Muscle of back (tissue), 11 donors: ENCODE data around the gene ATG16L1. TPM values are rescaled to one million over a fixed set of nuclear protein-coding genes. Genes with fewer than 3 reads are reported as not detected.

ENCODE experiments used
- DNase-seq, 3 donors: peaks; one replicate each; pipeline versions ENCODE4 v3.0.0 to v3.0.0-alpha.2; 2013
- polyA plus RNA-seq, 10 donors: library from polyadenylated mRNA; unstranded; fragments of 120-200 nt; gene quantifications; one replicate each; pipeline ENCODE4 v1.2.1, GENCODE V29; 2013; ENCODE audit not compliant: insufficient read length in 10 of 10

The ATG16L1 gene
- polyA plus RNA-seq, 10 donors = 13.8 to 19.5 (median 16.5) TPM

GRCh38 chr2:233256048-233256447 lies 4.6 kb downstream of the ATG16L1 start:
- DNase-seq = no peak

- DNase-seq = no peak
Measured at GRCh38 chr2:233258211-233258610, 6.7 kb downstream of the ATG16L1 start.

- DNase-seq = no peak
Measured at GRCh38 chr2:233259730-233260129, 8.3 kb downstream of the ATG16L1 start.

DNA sequence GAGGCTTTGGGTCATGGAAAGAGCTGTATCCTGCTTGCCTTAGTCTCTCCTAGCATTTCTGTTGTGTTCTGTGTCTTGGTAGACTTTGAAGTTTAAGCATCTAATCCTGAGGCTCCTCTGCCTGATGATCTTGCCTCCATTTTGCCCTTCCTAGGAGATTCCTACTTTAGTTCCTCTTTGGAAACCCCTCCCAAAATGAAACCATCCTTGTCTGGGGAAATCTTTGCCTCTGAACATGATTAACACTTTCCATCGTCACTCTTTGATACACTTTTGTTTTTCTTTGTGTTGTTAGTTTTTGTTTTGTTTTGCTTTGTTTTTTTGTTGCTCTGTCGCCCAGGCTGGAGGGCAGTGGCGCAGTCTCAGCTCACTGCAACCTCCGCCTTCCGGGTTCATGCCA lies 9.2 kb downstream of the ATG16L1 start:
- no peak for DNase-seq

- DNase-seq = no peak
Measured at GRCh38 chr2:233261819-233262555, 10.5 kb downstream of the ATG16L1 start.

GRCh38 chr2:233262562-233262961 lies 11.1 kb downstream of the ATG16L1 start:
- no peak for DNase-seq

GRCh38 chr2:233263045-233263570 lies 11.6 kb downstream of the ATG16L1 start:
- DNase-seq = no peak

DNA sequence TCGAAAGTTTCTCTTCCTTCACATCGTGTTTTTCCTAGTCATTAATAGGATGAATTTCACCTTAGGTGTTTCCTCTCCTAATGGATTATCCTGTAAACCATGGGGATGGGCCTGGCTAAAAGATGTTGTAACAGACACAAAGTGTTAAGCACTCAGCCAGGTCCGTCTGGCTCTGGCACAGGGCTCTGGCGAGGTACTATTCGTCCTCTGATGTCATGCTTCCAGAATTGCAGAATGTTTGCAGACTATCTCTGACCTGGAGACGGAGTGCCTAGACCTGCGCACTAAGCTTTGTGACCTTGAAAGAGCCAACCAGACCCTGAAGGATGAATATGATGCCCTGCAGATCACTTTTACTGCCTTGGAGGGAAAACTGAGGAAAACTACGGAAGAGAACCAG lies 13.2 kb downstream of the ATG16L1 start:
- no peak for DNase-seq

- no peak for DNase-seq
Measured at GRCh38 chr2:233265899-233266431, 14.5 kb downstream of the ATG16L1 start.

DNA sequence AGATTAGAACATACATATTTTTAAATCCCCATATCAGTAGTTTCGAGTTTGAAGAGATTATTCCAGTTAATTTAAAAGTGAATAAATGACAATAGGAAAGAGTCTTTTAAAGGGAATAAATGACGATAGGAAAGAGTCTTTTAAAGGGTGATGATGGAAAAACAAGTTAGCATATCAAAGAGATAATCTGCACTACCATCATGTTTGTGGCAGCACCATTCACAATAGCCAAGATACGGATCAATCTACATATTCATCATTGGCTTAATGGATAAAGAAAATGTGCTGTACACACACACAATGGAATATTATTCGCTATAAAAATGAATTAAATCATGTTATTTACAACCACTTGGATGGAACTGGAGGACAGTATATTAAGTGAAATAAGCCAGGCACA lies 15.0 kb downstream of the ATG16L1 start:
- no peak for DNase-seq

DNA sequence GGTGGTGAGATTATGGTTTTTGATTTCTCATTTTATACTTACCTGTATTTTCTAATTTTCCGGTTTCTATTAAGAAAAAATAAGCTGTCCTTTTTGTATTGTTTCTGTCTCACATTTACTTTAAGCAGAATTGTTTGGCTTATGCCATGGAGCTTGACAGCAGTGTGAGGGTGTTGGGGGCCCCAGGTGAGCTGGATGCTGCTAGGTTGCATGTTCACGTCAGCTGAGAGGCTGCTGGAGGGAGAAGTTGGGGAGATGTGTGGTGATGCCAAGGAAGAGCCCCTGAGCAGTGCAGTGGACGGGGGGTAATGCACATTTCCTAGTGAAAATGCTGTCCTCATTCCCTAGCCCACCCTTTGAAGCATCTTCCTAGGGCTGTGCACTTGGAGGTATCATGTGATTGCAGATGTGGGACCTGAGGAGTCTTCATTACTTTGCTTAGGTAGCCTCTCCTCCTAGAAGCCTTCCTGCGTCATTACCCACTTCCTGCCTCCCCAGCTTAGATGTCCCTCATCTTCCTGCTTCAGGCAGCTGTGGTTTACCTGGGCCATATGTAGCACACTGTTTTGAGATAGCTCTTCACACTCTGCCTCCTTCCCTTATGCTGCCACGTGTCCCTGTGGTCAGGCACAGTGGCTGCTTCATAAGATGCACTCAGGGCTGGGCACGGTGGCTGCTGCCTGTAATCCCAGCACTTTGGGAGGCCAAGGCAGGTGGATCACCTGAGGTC lies 16.2 kb downstream of the ATG16L1 start:
- no peak for DNase-seq

DNA sequence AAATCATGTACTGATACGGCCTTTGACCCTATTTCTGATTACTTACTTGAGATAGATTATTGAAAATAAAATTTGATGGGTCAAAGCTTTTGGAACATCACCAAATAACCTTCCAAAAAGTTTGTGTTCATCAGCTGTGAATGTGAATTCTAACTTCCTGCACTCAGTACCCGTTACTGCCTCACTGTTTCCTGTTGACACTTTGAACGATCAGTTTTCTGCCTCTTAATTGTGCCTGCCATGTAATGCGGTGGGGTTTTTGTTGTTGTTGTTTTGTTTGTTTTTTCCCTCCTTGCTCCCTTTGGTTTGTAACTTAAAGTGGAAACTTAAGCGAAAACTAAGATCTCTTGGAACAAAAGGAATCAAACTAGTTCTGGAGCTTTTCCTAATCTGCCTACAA lies 18.9 kb downstream of the ATG16L1 start:
- DNase-seq = no peak

DNA sequence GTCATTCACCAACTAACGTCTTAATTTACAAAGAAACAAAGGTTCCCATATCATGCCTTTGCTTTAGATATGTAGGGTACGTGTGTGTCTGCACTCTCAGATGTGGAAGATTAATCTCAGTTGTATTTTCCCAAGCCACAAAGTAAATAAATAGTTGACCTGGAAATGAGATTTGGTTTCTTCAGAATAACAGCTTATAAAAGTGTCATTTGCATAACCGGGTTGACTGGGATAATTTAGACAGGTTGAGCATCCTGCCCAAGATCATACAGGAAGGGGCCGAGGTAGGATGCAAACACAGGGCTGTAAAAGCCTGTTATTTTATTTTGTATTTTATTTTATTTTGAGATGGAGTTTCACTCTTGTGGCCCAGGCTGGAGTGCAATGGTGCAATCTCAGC lies 19.5 kb downstream of the ATG16L1 start:
- DNase-seq = no peak

- DNase-seq = no peak
Measured at GRCh38 chr2:233271693-233272092, 20.2 kb downstream of the ATG16L1 start.

GRCh38 chr2:233273120-233273519 lies 21.6 kb downstream of the ATG16L1 start:
- no peak for DNase-seq

- no peak for DNase-seq
Measured at GRCh38 chr2:233275223-233275622, 23.8 kb downstream of the ATG16L1 start.

DNA sequence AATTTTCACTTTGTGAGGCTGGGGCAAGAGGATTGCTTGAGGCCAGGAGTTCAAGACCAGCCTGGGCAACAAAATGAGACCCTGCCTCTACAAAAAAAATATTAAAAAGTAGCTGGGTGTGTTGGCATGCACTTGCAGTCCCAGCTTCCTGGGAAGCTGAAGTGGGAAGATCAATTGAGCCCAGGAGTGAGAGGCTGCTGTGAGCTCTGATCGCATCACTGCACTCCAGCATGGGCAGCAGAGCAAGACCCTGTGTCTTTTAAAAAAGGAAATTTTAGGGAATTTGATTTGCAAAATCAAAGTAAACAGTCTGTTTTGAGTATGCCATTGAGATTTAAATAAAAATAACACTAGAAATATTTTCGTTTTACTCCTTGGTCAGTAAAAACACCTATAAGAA lies 27.4 kb downstream of the ATG16L1 start:
- no peak for DNase-seq

DNA sequence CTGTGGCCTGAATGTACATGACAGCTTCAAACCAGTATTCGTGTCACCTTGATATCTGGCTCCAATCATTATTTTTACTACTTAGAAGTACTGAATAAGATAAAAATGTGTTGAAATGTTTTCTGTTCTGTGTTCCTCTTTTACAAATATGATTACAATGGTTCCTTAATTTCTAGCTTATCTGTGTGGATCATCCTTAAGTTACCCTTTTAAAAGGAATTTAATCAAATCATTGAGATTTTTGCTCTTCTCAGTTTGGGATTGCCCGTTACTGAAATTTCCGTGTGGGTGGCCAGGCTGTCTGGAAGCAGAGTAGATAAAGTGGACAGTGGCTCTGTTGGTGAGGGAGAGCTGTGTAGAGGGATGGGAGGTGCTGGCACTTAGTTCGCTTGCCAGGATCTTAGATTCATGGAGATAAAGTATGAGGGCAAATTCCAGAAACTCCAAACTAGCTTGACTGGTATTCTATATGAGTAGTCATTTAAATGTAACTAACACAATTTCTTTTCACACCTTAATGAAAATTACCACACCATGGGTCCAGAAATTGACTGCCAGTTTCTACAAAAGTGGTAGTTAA lies 28.7 kb downstream of the ATG16L1 start:
- DNase-seq = no peak

- no peak for DNase-seq
Measured at GRCh38 chr2:233281553-233281952, 30.1 kb downstream of the ATG16L1 start.

DNA sequence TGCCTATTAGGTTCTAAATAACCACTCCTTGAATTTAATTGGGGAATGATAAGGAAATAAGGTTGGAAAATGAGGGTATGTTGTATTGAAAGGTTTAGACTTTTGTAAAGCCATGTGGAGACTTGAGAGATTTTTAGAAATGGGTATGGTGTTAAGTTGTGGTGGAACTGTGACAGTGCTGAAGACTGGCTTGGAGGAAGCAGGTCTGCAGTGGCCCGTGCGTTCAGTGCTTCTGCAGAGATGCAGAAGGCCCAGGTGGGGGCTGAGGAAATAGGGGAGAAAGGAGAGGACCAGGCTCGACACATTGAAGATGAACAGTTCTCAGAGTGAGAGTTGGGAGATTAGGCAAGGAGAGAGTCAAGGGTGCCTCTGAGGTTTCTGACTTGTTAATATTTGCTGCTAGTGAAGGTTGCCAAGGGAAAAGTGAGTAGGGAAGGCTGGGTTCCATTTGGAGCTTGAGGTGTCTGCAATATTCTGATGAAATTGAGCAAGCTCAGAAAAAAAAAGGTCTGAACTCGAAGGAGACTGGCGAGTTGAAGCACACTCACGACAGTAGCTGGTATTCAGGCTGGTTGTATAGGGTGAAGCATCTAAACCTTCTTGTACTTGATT lies 30.6 kb downstream of the ATG16L1 start:
- DNase-seq = no peak

DNA sequence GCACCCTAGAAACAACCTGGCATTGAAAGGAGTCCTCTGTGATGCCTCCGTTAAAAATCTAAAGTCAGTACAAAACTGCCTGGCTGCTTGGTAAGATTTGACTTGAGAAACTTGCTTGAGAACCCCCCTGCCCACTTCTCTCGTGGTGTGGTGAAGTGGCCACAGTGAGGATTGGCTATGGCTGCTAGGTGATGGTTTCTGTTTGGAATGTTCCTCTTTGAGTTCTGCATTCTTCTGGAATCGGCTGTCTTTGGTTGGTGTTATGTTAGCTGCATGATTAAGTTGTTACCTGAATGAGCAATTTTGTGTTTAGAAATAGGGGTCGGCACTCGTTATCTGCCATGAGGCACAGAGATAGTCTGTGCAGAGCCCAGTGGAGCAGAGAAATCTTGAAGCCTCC lies 34.4 kb downstream of the ATG16L1 start:
- no peak for DNase-seq

DNA sequence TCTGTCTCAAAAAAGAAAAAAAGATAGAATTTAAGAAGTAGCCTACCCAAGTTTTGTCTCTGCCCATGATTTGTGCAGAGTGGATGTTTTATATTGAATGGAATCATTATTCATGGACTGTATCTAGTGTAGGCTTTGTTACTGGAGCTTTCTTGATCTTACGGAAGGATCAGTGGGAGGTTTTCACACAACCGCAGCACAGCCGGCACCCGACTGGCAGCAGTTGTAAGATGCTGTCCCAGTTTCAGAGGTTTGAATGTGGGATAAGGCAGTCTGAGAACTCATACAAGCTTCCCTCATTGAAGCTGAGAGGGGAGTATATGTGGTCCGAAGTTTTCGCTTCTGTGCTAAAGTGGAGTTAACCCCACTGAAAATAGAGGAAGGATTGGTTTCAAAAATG lies 36.4 kb downstream of the ATG16L1 start:
- DNase-seq = no peak
